Measurements from ENCODE around the gene LRMDA.

DNA sequence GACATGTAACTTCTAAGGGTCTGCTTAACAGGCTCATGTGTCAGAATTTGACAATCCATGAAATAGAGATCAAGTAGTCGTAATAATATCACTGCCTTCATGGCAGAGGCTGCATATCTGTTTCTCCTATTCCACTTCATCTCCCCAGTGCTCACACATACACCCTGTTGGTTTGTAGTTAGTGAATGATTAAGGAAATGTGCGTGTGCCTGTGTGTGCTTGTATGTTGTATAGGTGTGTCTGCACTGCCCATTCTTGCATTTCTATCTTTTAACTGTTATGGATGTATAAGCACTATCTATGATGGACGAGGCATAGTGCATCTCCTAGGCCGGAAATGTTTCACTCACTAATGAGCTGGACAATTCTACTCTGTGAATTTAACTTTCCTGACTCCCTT, 985.2 kb downstream of the LRMDA start:
- TF ChIP-seq, protein P1, sequence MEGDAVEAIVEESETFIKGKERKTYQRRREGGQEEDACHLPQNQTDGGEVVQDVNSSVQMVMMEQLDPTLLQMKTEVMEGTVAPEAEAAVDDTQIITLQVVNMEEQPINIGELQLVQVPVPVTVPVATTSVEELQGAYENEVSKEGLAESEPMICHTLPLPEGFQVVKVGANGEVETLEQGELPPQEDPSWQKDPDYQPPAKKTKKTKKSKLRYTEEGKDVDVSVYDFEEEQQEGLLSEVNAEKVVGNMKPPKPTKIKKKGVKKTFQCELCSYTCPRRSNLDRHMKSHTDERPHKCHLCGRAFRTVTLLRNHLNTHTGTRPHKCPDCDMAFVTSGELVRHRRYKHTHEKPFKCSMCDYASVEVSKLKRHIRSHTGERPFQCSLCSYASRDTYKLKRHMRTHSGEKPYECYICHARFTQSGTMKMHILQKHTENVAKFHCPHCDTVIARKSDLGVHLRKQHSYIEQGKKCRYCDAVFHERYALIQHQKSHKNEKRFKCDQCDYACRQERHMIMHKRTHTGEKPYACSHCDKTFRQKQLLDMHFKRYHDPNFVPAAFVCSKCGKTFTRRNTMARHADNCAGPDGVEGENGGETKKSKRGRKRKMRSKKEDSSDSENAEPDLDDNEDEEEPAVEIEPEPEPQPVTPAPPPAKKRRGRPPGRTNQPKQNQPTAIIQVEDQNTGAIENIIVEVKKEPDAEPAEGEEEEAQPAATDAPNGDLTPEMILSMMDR (IDR thresholded peaks at IDR 0.05; ENCODE audit: insufficient read depth, low read length, poor library complexity, severe bottlenecking): no peak
- no peak for TF ChIP-seq EZH2phosphoT487 (conservative IDR thresholded peaks at IDR 0.05; ENCODE audit: low read length)

All from SU-DHL-6 (cell line).